Gastroesophageal sphincter (tissue), 4 donors: ENCODE measurements around the gene AQP10. TPM values are rescaled to one million over a fixed set of nuclear protein-coding genes. Genes with fewer than 3 reads are reported as not detected.

Source experiments
- ATAC-seq: fragments of 150-250 bp; one replicate; pipeline ENCODE4 v1.9.1; 2016; ENCODE audit warnings: mild to moderate bottlenecking, moderate library complexity
- H3K27ac ChIP-seq, 4 donors: fragments of 200-600 bp; sonication (generic) in 3 of 4; 1 replicate in 3 of 4; 2 replicates in 1 of 4; pipeline ENCODE4 v1.5.1; 2016 to 2019
- H3K27me3 ChIP-seq: fragments of 200-600 bp; sonication (generic); one replicate; pipeline ENCODE4 v1.5.1; 2019
- H3K36me3 ChIP-seq, 2 donors: fragments of 200-600 bp; sonication (generic); one replicate each; pipeline ENCODE4 v1.5.1; 2019; ENCODE audit warnings: control low read depth in 1 of 2
- H3K4me1 ChIP-seq, 3 donors: fragments of 200-600 bp; sonication (generic); 1 replicate in 2 of 3; 2 replicates in 1 of 3; pipeline ENCODE4 v1.5.1; 2016 to 2019; ENCODE audit warnings: control low read depth in 2 of 3
- H3K4me3 ChIP-seq, 2 donors: fragments of 200-600 bp; sonication (generic); one replicate each; pipeline ENCODE4 v1.5.1; 2019; ENCODE audit warnings: mild to moderate bottlenecking in 1 of 2, moderate library complexity in 1 of 2
- H3K9me3 ChIP-seq, 3 donors: fragments of 200-600 bp; sonication (generic); one replicate each; pipeline ENCODE4 v1.5.1; 2017 to 2019; ENCODE audit warnings: control low read depth in 2 of 3
- EP300 ChIP-seq: sonication (generic); formaldehyde crosslinking; IDR thresholded peaks from one replicate; pipeline ENCODE4 v1.6.1; 2017; ENCODE audit warnings: antibody characterized with exemption, mild to moderate bottlenecking
- POLR2A ChIP-seq, 2 donors: fragments of 450-650 bp; IDR thresholded peaks; one replicate each; pipeline ENCODE4 v1.6.1; 2017; ENCODE audit warnings: antibody characterized with exemption in 2 of 2, mild to moderate bottlenecking in 2 of 2, moderate library complexity in 1 of 2
- POLR2AphosphoS5 ChIP-seq: sonication (generic); formaldehyde crosslinking; IDR thresholded peaks from one replicate; pipeline ENCODE4 v1.6.1; 2017; ENCODE audit warnings: antibody characterized with exemption
- WGBS, 2 donors: methylation state at CpG; one replicate each; pipeline ENCODE4 v1.1.5; 2018; ENCODE audit warnings: low coverage in 1 of 2; 5-methylcytosine and 5-hydroxymethylcytosine counted together
- total RNA-seq, 4 donors: library from RNA; depleted of rRNA; stranded (reverse); fragments of >200 nt; gene quantifications; one replicate each; pipeline ENCODE4 v1.1.0, GENCODE V29; 2016
- TF ChIP-seq, protein P1 (sequence below), 4 experiments: fragments of 200-600 bp in 2 of 4; fragments of 450-650 bp in 2 of 4; sonication (generic) in 1 of 4; IDR thresholded peaks; one replicate each; pipeline ENCODE4 v1.5.1; 2017 to 2019; ENCODE audit warnings: antibody characterized with exemption in 4 of 4, mild to moderate bottlenecking in 2 of 4, moderate library complexity in 2 of 4

AQP10 gene
- total RNA-seq, 4 donors from 2014 or later = 0.12 to 1.1 TPM; not detected in 2

DNA sequence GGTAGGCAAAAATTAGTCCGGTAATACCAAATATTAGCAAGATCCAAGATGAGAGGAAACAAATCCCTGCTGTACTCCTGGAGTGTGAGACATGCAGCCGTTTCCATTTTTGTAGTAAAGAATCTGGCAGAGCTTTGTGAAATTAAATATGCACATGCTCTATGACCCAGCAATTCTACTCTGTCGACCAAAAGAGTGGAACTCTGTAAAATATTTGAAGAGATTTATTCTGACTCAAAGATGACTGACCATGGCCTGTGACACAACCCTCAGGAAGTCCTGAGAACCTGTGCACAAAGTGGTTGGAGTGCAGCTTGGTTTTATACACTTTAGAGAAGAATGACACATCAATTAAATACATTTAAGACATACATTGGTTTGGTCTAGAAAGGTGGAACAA lies 32.2 kb upstream of the AQP10 start:
- Histone ChIP-seq H3K27me3 (no peaks in the 10 kb centered on the region), H3K27ac (no peak overlapping the region), H3K36me3 (no peaks in the 10 kb centered on the region), H3K9me3 (no peaks in the 10 kb centered on the region), H3K4me1 (no peaks in the 10 kb centered on the region), H3K4me3 (no peak overlapping the region)
- 39 to 76% methylated on average over 2 to 3 of the region's 3 CpGs for WGBS, 2 donors
- TF ChIP-seq EP300 (no peak), POLR2AphosphoS5 (no peak), POLR2A (IDR thresholded peaks at IDR 0.05) (no peak)
- TF ChIP-seq, protein P1, sequence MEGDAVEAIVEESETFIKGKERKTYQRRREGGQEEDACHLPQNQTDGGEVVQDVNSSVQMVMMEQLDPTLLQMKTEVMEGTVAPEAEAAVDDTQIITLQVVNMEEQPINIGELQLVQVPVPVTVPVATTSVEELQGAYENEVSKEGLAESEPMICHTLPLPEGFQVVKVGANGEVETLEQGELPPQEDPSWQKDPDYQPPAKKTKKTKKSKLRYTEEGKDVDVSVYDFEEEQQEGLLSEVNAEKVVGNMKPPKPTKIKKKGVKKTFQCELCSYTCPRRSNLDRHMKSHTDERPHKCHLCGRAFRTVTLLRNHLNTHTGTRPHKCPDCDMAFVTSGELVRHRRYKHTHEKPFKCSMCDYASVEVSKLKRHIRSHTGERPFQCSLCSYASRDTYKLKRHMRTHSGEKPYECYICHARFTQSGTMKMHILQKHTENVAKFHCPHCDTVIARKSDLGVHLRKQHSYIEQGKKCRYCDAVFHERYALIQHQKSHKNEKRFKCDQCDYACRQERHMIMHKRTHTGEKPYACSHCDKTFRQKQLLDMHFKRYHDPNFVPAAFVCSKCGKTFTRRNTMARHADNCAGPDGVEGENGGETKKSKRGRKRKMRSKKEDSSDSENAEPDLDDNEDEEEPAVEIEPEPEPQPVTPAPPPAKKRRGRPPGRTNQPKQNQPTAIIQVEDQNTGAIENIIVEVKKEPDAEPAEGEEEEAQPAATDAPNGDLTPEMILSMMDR (IDR thresholded peaks at IDR 0.05) = no peak
- ATAC-seq = no peak

DNA sequence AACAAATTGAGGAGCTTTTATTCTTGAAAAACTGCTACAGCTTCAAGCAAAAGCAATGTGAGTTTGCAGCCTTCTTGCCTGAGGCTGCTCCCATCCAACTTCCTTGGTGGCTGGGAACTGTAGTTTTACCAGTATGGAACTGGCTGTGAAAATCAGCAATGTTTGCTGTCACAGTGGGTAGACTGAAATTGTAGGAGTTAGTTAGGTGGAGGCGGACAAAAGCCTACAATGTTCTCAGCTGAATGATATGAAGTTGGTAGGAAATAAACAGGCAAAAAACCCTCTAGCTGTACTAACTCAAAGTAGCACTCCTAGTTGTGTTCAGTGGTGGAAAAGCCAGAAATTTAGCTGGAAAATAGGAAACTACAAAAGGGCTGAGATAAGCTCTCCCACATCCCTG lies 30.0 kb upstream of the AQP10 start:
- Histone ChIP-seq H3K4me1 (no peaks in the 10 kb centered on the region), H3K4me3 (no peak overlapping the region), H3K36me3 (no peaks in the 10 kb centered on the region), H3K27ac (no peak overlapping the region), H3K27me3 (no peaks in the 10 kb centered on the region), H3K9me3 (peaks cover 0 to 15% (median 1%) of the 10 kb centered on the region in 3 donors)
- TF ChIP-seq POLR2AphosphoS5 (no peak), POLR2A (IDR thresholded peaks at IDR 0.05) (no peak), EP300 (no peak)
- TF ChIP-seq, protein P1 (IDR thresholded peaks at IDR 0.05) = no peak
- ATAC-seq = no peak
- WGBS, 2 donors = 60 to 100% methylated on average over 1 of the region's 1 CpG

DNA sequence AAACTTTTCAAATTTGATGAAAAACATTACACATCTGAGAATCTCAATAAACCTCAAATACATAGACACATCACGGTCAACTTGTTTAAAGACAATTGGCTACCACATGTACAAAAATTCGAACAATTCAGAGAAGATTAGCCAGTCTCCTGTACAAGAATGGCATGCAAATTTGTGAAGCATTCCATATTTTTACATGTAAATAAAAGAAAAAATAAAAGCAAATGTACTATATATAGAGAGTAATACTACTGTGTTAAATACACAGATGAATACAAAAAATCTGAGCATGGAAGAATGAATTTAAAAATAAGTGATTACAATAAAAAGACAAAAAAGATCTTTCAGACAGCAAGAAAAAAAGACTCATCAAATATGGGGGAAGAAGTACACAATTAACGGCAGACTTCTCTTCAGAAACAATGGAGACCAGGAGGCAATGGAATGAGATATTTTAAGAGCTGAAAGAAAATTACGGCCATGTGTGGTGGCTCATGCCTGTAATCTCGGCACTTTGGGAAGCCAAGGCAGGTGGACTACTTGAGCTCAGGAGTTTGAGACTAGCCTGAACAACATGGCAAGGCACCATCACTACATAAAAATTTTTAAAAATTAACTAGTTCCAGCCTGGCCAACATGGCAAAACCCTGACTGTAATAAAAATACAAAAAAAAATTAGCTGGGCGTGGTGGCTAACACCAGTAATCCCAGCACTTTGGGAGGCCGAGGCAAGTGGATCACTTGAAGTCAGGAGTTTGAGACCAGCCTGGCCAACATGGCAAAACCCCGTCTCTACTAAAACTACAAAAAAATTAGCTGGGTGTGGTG lies 25.3 kb upstream of the AQP10 start:
- Histone ChIP-seq H3K4me1 (no peaks in the 10 kb centered on the region), H3K9me3 (peaks cover 0 to 28% (median 1%) of the 10 kb centered on the region in 3 donors), H3K27ac (no peak overlapping the region), H3K36me3 (no peaks in the 10 kb centered on the region), H3K27me3 (no peaks in the 10 kb centered on the region), H3K4me3 (no peak overlapping the region)
- WGBS, 2 donors = 76 to 83% methylated on average over 5 to 7 of the region's 8 CpGs
- no peak for ATAC-seq
- TF ChIP-seq, protein P1 (IDR thresholded peaks at IDR 0.05) = no peak
- TF ChIP-seq EP300 = no peak
- no peak for TF ChIP-seq POLR2A (IDR thresholded peaks at IDR 0.05)
- no peak for TF ChIP-seq POLR2AphosphoS5

DNA sequence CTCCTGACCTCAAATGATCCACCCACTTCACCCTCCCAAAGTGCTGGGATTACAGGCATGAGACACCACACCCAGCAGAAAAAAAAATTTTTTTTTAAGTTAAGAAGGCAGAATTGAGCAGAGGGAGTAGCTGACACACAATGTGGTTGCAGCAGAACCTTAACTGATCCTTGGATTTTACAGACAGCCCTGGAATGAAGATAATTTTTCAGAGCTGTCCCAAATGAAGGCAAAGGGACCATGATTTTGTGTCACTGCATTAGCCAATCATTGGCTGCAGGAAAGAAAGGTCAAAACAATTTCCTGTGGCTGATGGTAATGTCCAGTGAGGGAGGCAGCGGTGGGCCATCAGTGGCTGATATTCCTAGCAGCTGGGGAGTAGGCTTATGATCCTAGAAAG lies 19.3 kb upstream of the AQP10 start:
- H3K4me1 ChIP-seq = no peaks in the 10 kb centered on the region
- H3K27ac ChIP-seq = no peak overlapping the region
- no peaks in the 10 kb centered on the region for H3K36me3 ChIP-seq
- peaks cover 0 to 6% (median 0%) of the 10 kb centered on the region in 3 donors for H3K9me3 ChIP-seq
- no peaks in the 10 kb centered on the region for H3K27me3 ChIP-seq
- no peak for ATAC-seq
- 86% methylated on average over 1 of the region's 1 CpG; no CpG with 5 or more reads in 1 of the 2 donors for WGBS, 2 donors
- no peak overlapping the region for H3K4me3 ChIP-seq
- TF ChIP-seq POLR2AphosphoS5 (no peak), POLR2A (IDR thresholded peaks at IDR 0.05) (no peak), EP300 (no peak)
- TF ChIP-seq, protein P1 (IDR thresholded peaks at IDR 0.05) = no peak
